GM18909 (cell line): ENCODE measurements around the gene IQCE.
"Not testable (repeated sequence)": the region's sequence is repeated elsewhere in the genome, so short reads cannot be mapped to it uniquely, and the experiment has no call there.

Experiments
- ATAC-seq: cut with Tn5 transposase; IDR thresholded peaks from one replicate; pipeline ENCODE4 v1.9.1; 2021; ENCODE audit warnings: mild to moderate bottlenecking; ENCODE audit not compliant: unreplicated experiment, poor library complexity

IQCE gene

GRCh38 chr7:2551418-2551817 is 7.4 kb upstream of the IQCE start:
- ATAC-seq, result no peak

GRCh38 chr7:2553108-2553507 is 5.7 kb upstream of the IQCE start:
- no peak for ATAC-seq

- no peak for ATAC-seq
Measured at GRCh38 chr7:2553831-2554581, 4.8 kb upstream of the IQCE start.

GRCh38 chr7:2554661-2555111 is 4.1 kb upstream of the IQCE start:
- no peak for ATAC-seq

- peak; percentile 78 for ATAC-seq
Measured at GRCh38 chr7:2555121-2556052, 3.4 kb upstream of the IQCE start, which contains the start of gene BRAT1. BRAT1 (minus strand) TSS chr7:2555524; CDS start chr7:2554431, 1,093 bp downstream.

GRCh38 chr7:2559283-2559950 is 638 bp downstream of the IQCE start:
- ATAC-seq, result peak; percentile 18

- not testable (repeated sequence) for ATAC-seq
Measured at GRCh38 chr7:2563955-2564354, 5.2 kb downstream of the IQCE start.

- no peak for ATAC-seq
Measured at GRCh38 chr7:2564970-2565540, 6.3 kb downstream of the IQCE start.

- peak; percentile 33 for ATAC-seq
Measured at GRCh38 chr7:2566348-2566889, 7.6 kb downstream of the IQCE start.

- ATAC-seq, result peak; percentile 84
Measured at GRCh38 chr7:2566890-2567678, 8.3 kb downstream of the IQCE start.

GRCh38 chr7:2567679-2568278 is 9.0 kb downstream of the IQCE start:
- ATAC-seq, result no peak

GRCh38 chr7:2568521-2569223 is 9.9 kb downstream of the IQCE start:
- no peak for ATAC-seq

GRCh38 chr7:2569421-2569820 is 10.6 kb downstream of the IQCE start:
- ATAC-seq, result no peak

GRCh38 chr7:2570021-2570420 is 11.2 kb downstream of the IQCE start:
- ATAC-seq, result no peak

- no peak for ATAC-seq
Measured at GRCh38 chr7:2571409-2571808, 12.6 kb downstream of the IQCE start.

GRCh38 chr7:2572101-2572842 is 13.5 kb downstream of the IQCE start:
- ATAC-seq, result no peak

GRCh38 chr7:2573761-2574160 is 15.0 kb downstream of the IQCE start:
- ATAC-seq, result no peak
